ENCODE data around the gene CPLX1.

CPLX1 gene

GRCh38 chr4:820230-821172 lies 5.4 kb downstream of the CPLX1 start:
- no peak for TF ChIP-seq CTCF (IDR thresholded peaks at IDR 0.05; ENCODE audit: borderline replicate concordance, insufficient read depth, low read depth, low read length)
- no peak overlapping the region for H3K4me3 ChIP-seq (ENCODE audit: low read depth, low read length)

DNA sequence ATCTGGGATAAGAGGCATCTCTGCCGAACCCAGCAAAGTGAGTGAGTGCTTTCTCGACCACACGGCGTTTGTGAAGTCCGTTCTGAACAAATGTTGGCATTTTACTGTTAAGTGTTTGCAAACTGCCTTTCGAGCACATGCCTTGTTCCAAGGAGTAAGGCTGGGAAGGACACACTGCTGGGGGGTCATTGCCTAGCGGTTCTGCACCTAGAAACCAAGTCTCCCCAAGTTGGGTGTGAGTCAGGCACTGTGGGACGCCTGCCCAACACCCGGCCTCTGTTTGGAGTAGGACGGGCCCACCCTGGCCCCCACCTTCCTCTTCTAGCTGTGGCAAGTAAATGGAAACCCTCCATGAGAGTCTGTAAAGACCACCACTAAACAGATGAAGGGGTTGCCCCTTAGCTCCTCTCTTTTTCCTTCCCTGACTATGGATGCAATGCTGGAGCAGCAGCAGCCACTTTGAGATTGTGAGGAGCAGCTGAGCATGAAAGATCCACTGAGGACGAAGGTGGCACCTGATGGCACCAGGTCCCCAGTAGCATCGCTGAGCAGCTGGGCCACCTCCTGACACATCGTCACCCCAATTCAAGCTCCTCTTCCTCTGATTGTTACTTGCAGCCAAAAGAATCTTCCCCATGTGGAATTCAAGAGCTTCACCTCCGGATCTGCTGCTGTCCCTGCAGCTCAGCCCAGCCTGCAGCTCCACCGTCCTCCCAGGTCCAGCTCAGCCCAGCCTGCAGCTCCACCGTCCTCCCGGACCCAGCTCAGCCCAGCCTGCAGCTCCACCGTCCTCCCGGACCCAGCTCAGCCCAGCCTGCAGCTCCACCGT lies 6.3 kb downstream of the CPLX1 start:
- TF ChIP-seq CTCF (IDR thresholded peaks at IDR 0.05; ENCODE audit: borderline replicate concordance, insufficient read depth, low read depth, low read length): no peak
- H3K4me3 ChIP-seq (ENCODE audit: low read depth, low read length): no peak overlapping the region

GRCh38 chr4:818106-818921 lies 7.6 kb downstream of the CPLX1 start:
- no peak for TF ChIP-seq CTCF (IDR thresholded peaks at IDR 0.05; ENCODE audit: borderline replicate concordance, insufficient read depth, low read depth, low read length)
- H3K4me3 ChIP-seq (ENCODE audit: low read depth, low read length): no peak overlapping the region

GRCh38 chr4:815464-816146 lies 10.3 kb downstream of the CPLX1 start:
- no peak overlapping the region for H3K4me3 ChIP-seq (ENCODE audit: low read depth, low read length)
- TF ChIP-seq CTCF (IDR thresholded peaks at IDR 0.05; ENCODE audit: borderline replicate concordance, insufficient read depth, low read depth, low read length): no peak

GRCh38 chr4:814312-814850 lies 11.5 kb downstream of the CPLX1 start:
- no peak overlapping the region for H3K4me3 ChIP-seq (ENCODE audit: low read depth, low read length)
- TF ChIP-seq CTCF (IDR thresholded peaks at IDR 0.05; ENCODE audit: borderline replicate concordance, insufficient read depth, low read depth, low read length): no peak

- no peak for TF ChIP-seq CTCF (IDR thresholded peaks at IDR 0.05; ENCODE audit: borderline replicate concordance, insufficient read depth, low read depth, low read length)
- H3K4me3 ChIP-seq (ENCODE audit: low read depth, low read length): no peak overlapping the region
Measured at GRCh38 chr4:813900-814299, 12.0 kb downstream of the CPLX1 start.
